Smooth muscle cell (in vitro differentiated cells): ENCODE results near the gene TLL2. TPM values are rescaled to one million over a fixed set of nuclear protein-coding genes. Genes with fewer than 3 reads are reported as not detected.

Source experiments
- DNase-seq: peaks from one replicate; lab custom pipeline; 2025; ENCODE audit not compliant: unreplicated experiment; lab: John Stamatoyannopoulos, UW
- H2AFZ ChIP-seq: fragments of 200-600 bp; sonication (generic); 2 replicates; pipeline ENCODE4 v1.6.0; 2016; ENCODE audit warnings: antibody characterized with exemption, low read depth, mild to moderate bottlenecking
- H3F3A ChIP-seq: fragments of 200-600 bp; sonication (generic); 2 replicates; pipeline ENCODE4 v1.6.0; 2017; ENCODE audit warnings: antibody characterized with exemption, low read depth
- H3K27ac ChIP-seq: fragments of 200-600 bp; sonication (generic); 2 replicates; pipeline ENCODE4 v1.5.1; 2016; ENCODE audit warnings: low read depth, mild to moderate bottlenecking
- H3K27me3 ChIP-seq: fragments of 200-600 bp; sonication (generic); 2 replicates; pipeline ENCODE4 v1.6.1; 2016; ENCODE audit warnings: low read depth, mild to moderate bottlenecking
- H3K36me3 ChIP-seq: fragments of 200-600 bp; sonication (generic); 2 replicates; pipeline ENCODE4 v1.5.1; 2016; ENCODE audit warnings: low read depth
- H3K4me1 ChIP-seq: fragments of 200-600 bp; sonication (generic); 2 replicates; pipeline ENCODE4 v1.5.1; 2016; ENCODE audit warnings: low read depth
- H3K4me2 ChIP-seq: fragments of 200-600 bp; sonication (generic); 2 replicates; pipeline ENCODE4 v1.6.0; 2016; ENCODE audit warnings: mild to moderate bottlenecking
- H3K4me3 ChIP-seq: fragments of 200-600 bp; sonication (generic); 2 replicates; pipeline ENCODE4 v1.5.1; 2016; ENCODE audit warnings: mild to moderate bottlenecking
- H3K79me2 ChIP-seq: fragments of 200-600 bp; sonication (generic); 2 replicates; pipeline ENCODE4 v1.6.0; 2016; ENCODE audit warnings: low read depth, mild to moderate bottlenecking
- H3K9ac ChIP-seq: fragments of 200-600 bp; sonication (generic); 2 replicates; pipeline ENCODE4 v1.6.0; 2016; ENCODE audit warnings: low read depth
- H3K9me3 ChIP-seq: fragments of 200-600 bp; sonication (generic); replicated peaks from 2 replicates; pipeline ENCODE4 v1.5.1; 2016; ENCODE audit warnings: low read depth
- H4K20me1 ChIP-seq: fragments of 200-600 bp; sonication (generic); 2 replicates; pipeline ENCODE4 v1.6.0; 2016; ENCODE audit warnings: low read depth
- CTCF ChIP-seq: fragments of 200-600 bp; sonication (generic); IDR thresholded peaks from 2 replicates; pipeline ENCODE4 v1.5.1; 2017; ENCODE audit warnings: borderline replicate concordance, mild to moderate bottlenecking, antibody characterized with exemption; ENCODE audit not compliant: insufficient read depth, poor library complexity, severe bottlenecking
- WGBS: methylation state at CpG from one replicate; pipeline ENCODE4 v1.1.7; 2016; ENCODE audit warnings: low lambda C conversion rate; 5-methylcytosine and 5-hydroxymethylcytosine counted together
- polyA plus RNA-seq: library from polyadenylated mRNA; unstranded; fragments of >200 nt; fragmentation: Nextera tagmentation; extraction: Ambion mirVana; gene quantifications from 2 replicates; pipeline ENCODE4 v1.2.1, GENCODE V29; 2016
- total RNA-seq: library from RNA; depleted of rRNA; stranded (reverse); fragments of >200 nt; gene quantifications from 2 replicates; pipeline ENCODE4 v1.2.3, GENCODE V29; 2014

TLL2 gene
- total and polyA plus RNA-seq, 2 experiments from 2014 or later = 0.18 TPM; not detected in 1

GRCh38 chr10:96389785-96390184, 123.9 kb downstream of the TLL2 start:
- no peak overlapping the region for H3K4me3 ChIP-seq
- 81% methylated on average over 5 of the region's 5 CpGs for WGBS
- H3F3A ChIP-seq = no peaks in the 10 kb centered on the region

GRCh38 chr10:96387601-96388000, 126.1 kb downstream of the TLL2 start:
- H3K4me2 ChIP-seq = peak overlapping the region; percentile 46
- H2AFZ ChIP-seq = no peak overlapping the region
- no peak overlapping the region for H3K27ac ChIP-seq

More at GRCh38 chr10:96389785-96390184, 123.9 kb downstream of the TLL2 start:
- no peaks in the 10 kb centered on the region for H3K36me3 ChIP-seq
- no peaks in the 10 kb centered on the region for H3K4me1 ChIP-seq
- TF ChIP-seq CTCF = no peak
- DNase-seq = no peak
- peaks cover 12% of the 10 kb centered on the region for H3K27me3 ChIP-seq
- H3K4me2 ChIP-seq = no peak overlapping the region
- no peaks in the 10 kb centered on the region for H4K20me1 ChIP-seq
- H3K9ac ChIP-seq = no peak overlapping the region
- H3K79me2 ChIP-seq = no peaks in the 10 kb centered on the region
- no peak overlapping the region for H2AFZ ChIP-seq
- no peaks in the 10 kb centered on the region for H3K9me3 ChIP-seq
- no peak overlapping the region for H3K27ac ChIP-seq

GRCh38 chr10:96387161-96387560, 126.6 kb downstream of the TLL2 start:
- DNase-seq = no peak
- H3K79me2 ChIP-seq = no peaks in the 10 kb centered on the region
- TF ChIP-seq CTCF = no peak
- H3K4me2 ChIP-seq = peak overlapping the region; percentile 46
- no peaks in the 10 kb centered on the region for H4K20me1 ChIP-seq
- no peak overlapping the region for H2AFZ ChIP-seq
- no peak overlapping the region for H3K4me3 ChIP-seq
- H3K9me3 ChIP-seq = no peaks in the 10 kb centered on the region
- H3K4me1 ChIP-seq = no peaks in the 10 kb centered on the region
- no peaks in the 10 kb centered on the region for H3K36me3 ChIP-seq
- 45% methylated on average over 2 of the region's 2 CpGs for WGBS
- H3K27ac ChIP-seq = no peak overlapping the region
- H3F3A ChIP-seq = no peaks in the 10 kb centered on the region
- peaks cover 4% of the 10 kb centered on the region for H3K27me3 ChIP-seq
- H3K9ac ChIP-seq = no peak overlapping the region

More at GRCh38 chr10:96387601-96388000, 126.1 kb downstream of the TLL2 start:
- WGBS = 72% methylated on average over 7 of the region's 7 CpGs
- Histone ChIP-seq H3K4me3 (no peak overlapping the region), H3K9ac (no peak overlapping the region), H3K79me2 (no peaks in the 10 kb centered on the region), H4K20me1 (no peaks in the 10 kb centered on the region), H3K36me3 (no peaks in the 10 kb centered on the region), H3K4me1 (no peaks in the 10 kb centered on the region), H3F3A (no peaks in the 10 kb centered on the region), H3K27me3 (peaks cover 4% of the 10 kb centered on the region), H3K9me3 (no peaks in the 10 kb centered on the region)
- DNase-seq = no peak
- no peak for TF ChIP-seq CTCF

- H3K9me3 ChIP-seq = no peaks in the 10 kb centered on the region
- H4K20me1 ChIP-seq = no peaks in the 10 kb centered on the region
- H3K9ac ChIP-seq = no peak overlapping the region
- H3K4me2 ChIP-seq = no peak overlapping the region
- no peaks in the 10 kb centered on the region for H3K79me2 ChIP-seq
- no peaks in the 10 kb centered on the region for H3F3A ChIP-seq
- DNase-seq = no peak
- H2AFZ ChIP-seq = no peak overlapping the region
- no peak overlapping the region for H3K27ac ChIP-seq
- H3K27me3 ChIP-seq = peaks cover 4% of the 10 kb centered on the region
- WGBS = 82% methylated on average over 25 of the region's 25 CpGs
- H3K36me3 ChIP-seq = no peaks in the 10 kb centered on the region
- no peak overlapping the region for H3K4me3 ChIP-seq
- no peak for TF ChIP-seq CTCF
- no peaks in the 10 kb centered on the region for H3K4me1 ChIP-seq
Observed at GRCh38 chr10:96384506-96384905, 129.2 kb downstream of the TLL2 start.
